Stimulated activated naive B cell treated with anti-CD40 and anti-IgM and Interleukin-4, amounts not matched to agents 10 μg/mL and 1 μg/mL and 100 μg/mL, for 72 hours (primary cell): ENCODE data around the gene GABARAP.

Experiments used
- ATAC-seq, 2 donors: fragments of 150-1000 bp; cut with Tn5 transposase; replicated peaks; 2 replicates each; pipeline ENCODE4 v1.10.0; 2021; ENCODE audit warnings: moderate library complexity in 1 of 2
- DNase-seq: peaks from one replicate; pipeline ENCODE4 v3.0.0; 2021
- H3K27ac Mint-ChIP-seq: one replicate; pipeline ENCODE4 v1.8.0; 2022; ENCODE audit warnings: mild to moderate bottlenecking, mixed read lengths
- H3K27me3 Mint-ChIP-seq, 2 donors: one replicate each; pipeline ENCODE4 v1.8.0; 2022; ENCODE audit warnings: mixed read lengths in 2 of 2
- H3K36me3 Mint-ChIP-seq, 2 donors: one replicate each; pipeline ENCODE4 v1.8.0; 2022; ENCODE audit warnings: mixed read lengths in 2 of 2, mild to moderate bottlenecking in 1 of 2
- H3K4me1 Mint-ChIP-seq, 2 donors: one replicate each; pipeline ENCODE4 v1.8.0; 2022; ENCODE audit warnings: mixed read lengths in 2 of 2, mild to moderate bottlenecking in 1 of 2
- H3K4me3 Mint-ChIP-seq, 2 donors: one replicate each; pipeline ENCODE4 v1.8.0; 2022; ENCODE audit warnings: mild to moderate bottlenecking in 2 of 2, mixed read lengths in 2 of 2, moderate library complexity in 1 of 2
- H3K9me3 Mint-ChIP-seq, 2 donors: one replicate each; pipeline ENCODE4 v1.8.0; 2022; ENCODE audit warnings: mixed read lengths in 2 of 2, mild to moderate bottlenecking in 1 of 2

Gene GABARAP

GRCh38 chr17:7226721-7227710 is 15.2 kb downstream of the GABARAP start:
- peaks cover 15 to 21% of the 10 kb centered on the region in 2 donors for H3K4me1 Mint-ChIP-seq
- DNase-seq (no peak), ATAC-seq (no peak)
- H3K4me3 Mint-ChIP-seq, result no peak overlapping the region
- no peak overlapping the region for H3K27ac Mint-ChIP-seq
- H3K27me3 Mint-ChIP-seq, result no peaks in the 10 kb centered on the region
- H3K36me3 Mint-ChIP-seq, result peaks cover 55 to 72% of the 10 kb centered on the region in 2 donors
- H3K9me3 Mint-ChIP-seq, result no peaks in the 10 kb centered on the region

DNA sequence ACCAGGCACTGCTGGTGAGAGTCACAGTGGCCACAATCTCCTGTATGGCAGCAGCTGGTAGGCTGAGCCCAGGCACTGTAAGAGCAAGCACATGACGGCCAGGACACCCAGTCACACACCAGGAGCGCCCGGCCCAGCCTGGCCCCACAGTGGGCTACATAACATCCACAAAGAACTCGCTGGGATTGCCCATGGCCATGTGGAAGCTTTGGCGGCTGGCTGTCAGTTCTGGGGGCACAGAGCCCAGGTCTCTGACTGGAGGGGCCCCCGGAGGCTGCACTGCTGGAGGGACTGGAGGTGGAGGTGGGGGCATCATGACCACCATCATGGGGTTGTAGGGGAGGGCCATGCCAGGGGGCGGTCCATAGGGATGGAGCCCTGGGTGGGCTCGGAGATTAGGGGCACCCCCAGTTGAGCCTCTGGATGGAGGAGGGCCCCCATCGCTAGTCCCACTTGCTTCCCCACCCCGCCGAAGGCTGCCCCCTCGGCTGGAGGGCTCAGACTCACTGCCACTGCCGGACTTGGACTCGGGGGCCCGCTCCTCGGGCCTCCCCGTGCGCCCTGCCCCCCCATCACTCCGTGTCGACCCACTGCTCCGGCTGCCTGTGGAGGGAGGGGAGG is 16.4 kb downstream of the GABARAP start:
- Mint-ChIP-seq H3K9me3 (no peaks in the 10 kb centered on the region), H3K27me3 (no peaks in the 10 kb centered on the region), H3K4me3 (no peak overlapping the region), H3K36me3 (peaks cover 59 to 78% of the 10 kb centered on the region in 2 donors), H3K4me1 (peaks cover 20 to 28% of the 10 kb centered on the region in 2 donors), H3K27ac (peak overlapping the region; percentile 25)
- DNase-seq (no peak), ATAC-seq (no peak)

GRCh38 chr17:7224661-7225111 is 17.6 kb downstream of the GABARAP start:
- ATAC-seq (no peak), DNase-seq (no peak)
- H3K4me3 Mint-ChIP-seq, result no peak overlapping the region
- no peaks in the 10 kb centered on the region for H3K9me3 Mint-ChIP-seq
- H3K27me3 Mint-ChIP-seq, result no peaks in the 10 kb centered on the region
- H3K36me3 Mint-ChIP-seq, result peaks cover 54 to 75% of the 10 kb centered on the region in 2 donors
- peak overlapping the region; percentile 14 for H3K27ac Mint-ChIP-seq
- H3K4me1 Mint-ChIP-seq, result peaks cover 24 to 37% of the 10 kb centered on the region in 2 donors

- no peak overlapping the region for H3K4me3 Mint-ChIP-seq
- DNase-seq, result no peak
- H3K36me3 Mint-ChIP-seq, result peaks cover 49 to 70% of the 10 kb centered on the region in 2 donors
- peaks cover 27 to 42% of the 10 kb centered on the region in 2 donors for H3K4me1 Mint-ChIP-seq
- no peaks in the 10 kb centered on the region for H3K9me3 Mint-ChIP-seq
- H3K27ac Mint-ChIP-seq, result peak overlapping the region; percentile 68
- H3K27me3 Mint-ChIP-seq, result no peaks in the 10 kb centered on the region
- ATAC-seq, result no peak
These were observed 18.1 kb downstream of the GABARAP start for GRCh38 chr17:7224110-7224509.

- no peaks in the 10 kb centered on the region for H3K9me3 Mint-ChIP-seq
- peak overlapping the region; percentile 68 for H3K27ac Mint-ChIP-seq
- H3K4me3 Mint-ChIP-seq, result no peak overlapping the region
- ATAC-seq (no peak), DNase-seq (no peak)
- H3K4me1 Mint-ChIP-seq, result peaks cover 34 to 45% of the 10 kb centered on the region in 2 donors
- H3K27me3 Mint-ChIP-seq, result no peaks in the 10 kb centered on the region
- H3K36me3 Mint-ChIP-seq, result peaks cover 43 to 63% of the 10 kb centered on the region in 2 donors
These were observed 18.9 kb downstream of the GABARAP start for GRCh38 chr17:7223375-7223774.

- no peaks in the 10 kb centered on the region for H3K9me3 Mint-ChIP-seq
- H3K27me3 Mint-ChIP-seq, result no peaks in the 10 kb centered on the region
- DNase-seq (no peak), ATAC-seq (no peak)
- H3K27ac Mint-ChIP-seq, result no peak overlapping the region
- peaks cover 35 to 45% of the 10 kb centered on the region in 2 donors for H3K4me1 Mint-ChIP-seq
- H3K36me3 Mint-ChIP-seq, result peaks cover 38 to 59% of the 10 kb centered on the region in 2 donors
- no peak overlapping the region for H3K4me3 Mint-ChIP-seq
These were observed 19.3 kb downstream of the GABARAP start for GRCh38 chr17:7222972-7223292.

DNA sequence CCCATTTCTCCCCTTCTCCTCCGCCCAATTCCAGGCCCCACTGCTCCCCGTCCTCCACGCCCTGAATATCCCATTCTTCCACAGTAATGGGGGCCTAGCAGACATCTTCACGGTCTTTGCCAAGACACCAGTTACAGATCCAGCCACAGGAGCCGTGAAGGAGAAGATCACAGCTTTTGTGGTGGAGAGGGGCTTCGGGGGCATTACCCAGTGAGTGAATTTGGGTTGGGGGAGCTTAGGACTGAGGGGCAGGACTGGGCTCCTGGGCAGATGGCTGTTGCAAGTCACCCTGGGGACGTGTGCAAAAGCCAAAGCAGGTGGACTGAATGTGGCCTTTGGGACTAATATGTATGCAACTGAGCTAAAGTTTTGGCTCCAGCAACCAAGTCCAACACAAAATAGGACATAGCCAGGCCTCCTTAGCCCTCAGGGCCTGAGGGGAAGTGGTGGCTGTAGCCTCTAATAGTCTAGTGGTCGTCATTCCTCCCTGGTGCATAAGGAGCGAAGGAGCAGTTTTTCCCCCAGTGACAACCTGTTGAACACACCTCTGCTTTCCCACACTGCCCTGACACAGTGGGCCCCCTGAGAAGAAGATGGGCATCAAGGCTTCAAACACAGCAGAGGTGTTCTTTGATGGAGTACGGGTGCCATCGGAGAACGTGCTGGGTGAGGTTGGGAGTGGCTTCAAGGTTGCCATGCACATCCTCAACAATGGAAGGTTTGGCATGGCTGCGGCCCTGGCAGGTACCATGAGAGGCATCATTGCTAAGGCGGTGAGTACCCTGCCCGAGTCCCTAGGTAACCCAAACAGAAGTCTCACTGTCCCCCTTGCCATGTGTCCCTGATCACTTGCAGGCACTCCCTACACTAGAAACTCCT is 19.9 kb downstream of the GABARAP start:
- Mint-ChIP-seq H3K27me3 (no peaks in the 10 kb centered on the region), H3K27ac (peak overlapping the region; percentile 99), H3K36me3 (peaks cover 34 to 55% of the 10 kb centered on the region in 2 donors), H3K4me3 (peak overlapping the region in 1 of 2 donors; percentile 7), H3K4me1 (peaks cover 38 to 48% of the 10 kb centered on the region in 2 donors), H3K9me3 (no peaks in the 10 kb centered on the region)
- no peak for ATAC-seq
- DNase-seq, result no peak

DNA sequence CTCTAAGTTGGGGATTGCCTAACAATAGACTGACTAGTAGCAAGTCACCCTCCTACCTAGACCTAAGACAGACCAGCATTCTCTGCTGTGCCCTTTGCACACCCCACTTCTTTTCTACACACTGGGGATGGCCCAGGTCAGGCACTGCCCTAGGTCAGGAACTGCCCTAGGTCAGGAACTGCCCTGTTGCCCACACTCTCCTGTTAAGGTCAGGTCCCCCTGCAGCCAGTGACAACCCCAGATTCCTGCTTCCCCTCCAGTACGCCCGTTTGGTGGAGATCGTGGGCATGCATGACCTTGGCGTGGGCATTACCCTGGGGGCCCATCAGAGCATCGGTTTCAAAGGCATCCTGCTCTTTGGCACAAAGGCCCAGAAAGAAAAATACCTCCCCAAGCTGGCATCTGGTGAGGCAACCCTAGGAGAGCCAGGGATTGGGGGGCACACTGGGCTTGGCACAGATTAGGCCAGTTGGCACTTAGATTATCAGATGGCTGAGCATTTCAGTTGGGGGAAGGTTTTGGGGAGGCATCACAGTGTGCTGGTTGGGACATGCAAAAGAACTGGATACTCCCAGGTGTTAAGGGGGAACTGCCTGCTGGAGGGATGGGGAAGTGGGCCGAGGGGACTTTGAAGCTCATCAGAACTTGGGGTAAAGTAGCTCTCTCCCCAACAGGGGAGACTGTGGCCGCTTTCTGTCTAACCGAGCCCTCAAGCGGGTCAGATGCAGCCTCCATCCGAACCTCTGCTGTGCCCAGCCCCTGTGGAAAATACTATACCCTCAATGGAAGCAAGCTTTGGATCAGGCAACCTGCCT is 20.8 kb downstream of the GABARAP start:
- Mint-ChIP-seq H3K4me3 (peak overlapping the region; percentile 99), H3K4me1 (peaks cover 42 to 52% of the 10 kb centered on the region in 2 donors), H3K36me3 (peaks cover 29 to 47% of the 10 kb centered on the region in 2 donors), H3K27me3 (no peaks in the 10 kb centered on the region), H3K27ac (peak overlapping the region; percentile 99), H3K9me3 (no peaks in the 10 kb centered on the region)
- ATAC-seq, result no peak
- DNase-seq, result no peak

DNA sequence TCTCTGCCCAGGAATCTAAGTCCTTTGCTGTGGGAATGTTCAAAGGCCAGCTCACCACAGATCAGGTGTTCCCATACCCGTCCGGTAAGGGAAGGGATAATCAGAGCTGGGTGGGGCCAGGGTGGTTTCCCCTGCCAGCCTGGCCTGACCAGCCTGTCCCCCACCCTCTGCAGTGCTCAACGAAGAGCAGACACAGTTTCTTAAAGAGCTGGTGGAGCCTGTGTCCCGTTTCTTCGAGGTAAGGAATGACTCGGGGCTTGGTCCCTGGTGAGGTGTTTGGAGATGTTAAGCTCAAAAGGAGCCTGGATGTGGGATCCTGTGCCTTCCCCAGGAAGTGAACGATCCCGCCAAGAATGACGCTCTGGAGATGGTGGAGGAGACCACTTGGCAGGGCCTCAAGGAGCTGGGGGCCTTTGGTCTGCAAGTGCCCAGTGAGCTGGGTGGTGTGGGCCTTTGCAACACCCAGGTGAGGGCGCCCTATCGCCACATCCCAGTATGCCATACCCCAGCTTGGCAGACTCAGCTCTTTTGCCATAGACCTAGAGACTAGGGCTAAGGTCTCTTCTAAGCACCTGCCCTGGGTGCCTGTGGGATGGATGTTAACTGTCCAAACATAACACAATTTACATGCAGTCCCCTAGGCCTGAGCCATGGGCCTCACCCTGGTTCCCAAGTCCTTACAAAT is 21.5 kb downstream of the GABARAP start:
- H3K9me3 Mint-ChIP-seq, result no peaks in the 10 kb centered on the region
- ATAC-seq, result peak; percentile 38 to 55
- H3K27ac Mint-ChIP-seq, result peak overlapping the region; percentile 99
- no peaks in the 10 kb centered on the region for H3K27me3 Mint-ChIP-seq
- peaks cover 49 to 60% of the 10 kb centered on the region in 2 donors for H3K4me1 Mint-ChIP-seq
- peak overlapping the region; percentile 99 for H3K4me3 Mint-ChIP-seq
- H3K36me3 Mint-ChIP-seq, result peaks cover 27 to 43% of the 10 kb centered on the region in 2 donors
- DNase-seq, result peak; percentile 46

GRCh38 chr17:7219812-7220592 is 22.2 kb downstream of the GABARAP start, which contains the start of the genes ACADVL and DLG4:
Gene ACADVL (plus strand): TSS chr17:7219938. CDS start chr17:7219985, 47 bp downstream.
Gene DLG4 (minus strand): TSS chr17:7219836.
- Mint-ChIP-seq H3K27ac (peak within 1 kb of the TSS; percentile 99), H3K9me3 (no peaks in the 10 kb centered on the region), H3K4me3 (peak within 1 kb of the TSS; percentile 99), H3K36me3 (peaks cover 25 to 43% of the 10 kb centered on the region in 2 donors), H3K4me1 (peaks cover 50 to 67% of the 10 kb centered on the region in 2 donors), H3K27me3 (no peaks in the 10 kb centered on the region)
- DNase-seq, result peak; percentile 83
- peak; percentile 81 to 85 for ATAC-seq

GRCh38 chr17:7219229-7219811 is 22.9 kb downstream of the GABARAP start:
- H3K4me3 Mint-ChIP-seq, result peak overlapping the region; percentile 99
- DNase-seq (no peak), ATAC-seq (no peak)
- no peaks in the 10 kb centered on the region for H3K9me3 Mint-ChIP-seq
- H3K27me3 Mint-ChIP-seq, result no peaks in the 10 kb centered on the region
- H3K4me1 Mint-ChIP-seq, result peaks cover 57 to 74% of the 10 kb centered on the region in 2 donors
- peaks cover 22 to 39% of the 10 kb centered on the region in 2 donors for H3K36me3 Mint-ChIP-seq
- peak overlapping the region; percentile 99 for H3K27ac Mint-ChIP-seq

GRCh38 chr17:7218758-7219157 is 23.5 kb downstream of the GABARAP start:
- Mint-ChIP-seq H3K4me3 (peak overlapping the region; percentile 26 to 99), H3K4me1 (peaks cover 63 to 80% of the 10 kb centered on the region in 2 donors), H3K9me3 (no peaks in the 10 kb centered on the region), H3K27ac (peak overlapping the region; percentile 85), H3K27me3 (no peaks in the 10 kb centered on the region), H3K36me3 (peaks cover 18 to 35% of the 10 kb centered on the region in 2 donors)
- no peak for ATAC-seq
- DNase-seq, result no peak
